Retina (tissue), 1 donor: Measurements from ENCODE around the gene CBFA2T2.
A peak's percentile ranks its signal among the peaks of the same experiment; 100 is the strongest.
"Not testable (repeated sequence)": the region's sequence is repeated elsewhere in the genome, so short reads cannot be mapped to it uniquely, and the experiment has no call there.

Source experiments
- DNase-seq: peaks from one replicate; pipeline ENCODE4 v3.0.0-alpha.2; 2016

CBFA2T2 gene

GRCh38 chr20:33553516-33553915 is 63.6 kb downstream of the CBFA2T2 start:
- DNase-seq: no peak

GRCh38 chr20:33554914-33555420 is 65.1 kb downstream of the CBFA2T2 start:
- DNase-seq: no peak

GRCh38 chr20:33555755-33556154 is 65.9 kb downstream of the CBFA2T2 start:
- no peak for DNase-seq

GRCh38 chr20:33556246-33556645 is 66.3 kb downstream of the CBFA2T2 start:
- DNase-seq: no peak

- no peak for DNase-seq
These were observed 68.7 kb downstream of the CBFA2T2 start for GRCh38 chr20:33558348-33559144.

GRCh38 chr20:33559212-33559611 is 69.3 kb downstream of the CBFA2T2 start:
- no peak for DNase-seq

- DNase-seq: no peak
These were observed 70.1 kb downstream of the CBFA2T2 start for GRCh38 chr20:33560026-33560425.

- DNase-seq: not testable (repeated sequence)
These were observed 71.2 kb downstream of the CBFA2T2 start for GRCh38 chr20:33561053-33561452.

GRCh38 chr20:33561692-33562601 is 72.1 kb downstream of the CBFA2T2 start:
- peak; percentile 52 for DNase-seq

- no peak for DNase-seq
These were observed 73.9 kb downstream of the CBFA2T2 start for GRCh38 chr20:33563788-33564187.

GRCh38 chr20:33566781-33567603 is 77.1 kb downstream of the CBFA2T2 start:
- no peak for DNase-seq

GRCh38 chr20:33567949-33568348 is 78.1 kb downstream of the CBFA2T2 start:
- no peak for DNase-seq

GRCh38 chr20:33568378-33568777 is 78.5 kb downstream of the CBFA2T2 start:
- peak; percentile 83 for DNase-seq

GRCh38 chr20:33568868-33569801 is 79.2 kb downstream of the CBFA2T2 start:
- DNase-seq: no peak

GRCh38 chr20:33569802-33570391 is 80.0 kb downstream of the CBFA2T2 start:
- no peak for DNase-seq

GRCh38 chr20:33570743-33571142 is 80.8 kb downstream of the CBFA2T2 start:
- no peak for DNase-seq

GRCh38 chr20:33573268-33573667 is 83.4 kb downstream of the CBFA2T2 start:
- not testable (repeated sequence) for DNase-seq

GRCh38 chr20:33575282-33575681 is 85.4 kb downstream of the CBFA2T2 start:
- DNase-seq: no peak

GRCh38 chr20:33576432-33577125 is 86.7 kb downstream of the CBFA2T2 start:
- no peak for DNase-seq

- no peak for DNase-seq
These were observed 88.6 kb downstream of the CBFA2T2 start for GRCh38 chr20:33578510-33578909.
